GM12891 (cell line): Measurements from ENCODE around the gene ZCCHC18.

Experiments used
- POLR2A ChIP-seq: IDR thresholded peaks from 2 replicates; pipeline ENCODE4 v1.6.1; 2011; ENCODE audit warnings: low read depth, low read length, control low read depth
- POLR2AphosphoS5 ChIP-seq: IDR thresholded peaks from 2 replicates; pipeline ENCODE4 v1.6.1; 2011; ENCODE audit warnings: low read depth, low read length, control low read depth

DNA sequence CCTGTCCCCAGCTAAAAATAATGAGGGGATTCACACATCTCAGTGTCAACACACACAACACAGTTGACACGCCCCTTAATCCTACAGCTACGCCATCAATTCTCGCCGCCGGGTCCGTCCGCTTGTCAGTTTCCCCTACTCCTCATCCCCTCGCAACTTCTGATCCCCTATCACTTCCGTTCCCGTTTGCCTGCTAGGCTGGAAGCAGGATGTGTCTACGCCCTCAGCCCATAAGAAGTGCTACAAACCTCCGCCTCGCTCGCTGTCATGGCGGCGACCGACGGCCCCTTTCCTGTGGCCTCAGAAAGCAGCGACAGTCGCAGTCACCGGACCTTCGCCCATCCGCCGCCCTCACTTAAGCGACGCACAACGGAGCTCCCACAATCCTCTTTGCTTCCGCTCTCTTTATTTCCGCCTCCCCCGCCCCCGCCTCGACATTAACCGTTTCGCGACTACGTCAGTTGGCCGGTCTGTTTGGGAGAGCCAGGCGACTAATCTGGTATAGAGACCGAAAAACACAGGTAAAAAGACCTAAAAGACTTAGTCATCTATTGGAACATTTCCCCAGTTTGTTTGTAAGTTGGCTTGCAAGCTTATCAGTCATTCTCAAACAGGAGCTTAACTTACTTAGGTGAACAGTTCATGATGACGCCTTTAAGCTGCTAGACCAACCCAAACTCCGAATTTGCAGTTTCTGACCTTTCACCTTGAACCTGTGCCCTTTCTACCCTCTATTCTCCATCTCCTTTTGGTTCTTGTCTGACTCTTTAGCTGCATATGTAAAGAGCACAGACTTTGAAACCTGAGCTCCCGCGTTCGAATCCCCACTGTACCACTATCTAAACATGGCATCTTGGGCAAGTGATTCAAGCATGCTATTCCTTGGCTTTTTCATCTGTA lies 44.6 kb downstream of the ZCCHC18 start, which contains the start of gene SLC25A53:
- TF ChIP-seq POLR2AphosphoS5 (peak; percentile 62), POLR2A (peak; percentile 72)
